ENCODE measurements around the gene CISD3. TPM values are rescaled to one million over a fixed set of nuclear protein-coding genes. Genes with fewer than 3 reads are reported as not detected.

Gene CISD3
- total RNA-seq, 2 donors from 2014 or later: 17.2 to 20.0 TPM

DNA sequence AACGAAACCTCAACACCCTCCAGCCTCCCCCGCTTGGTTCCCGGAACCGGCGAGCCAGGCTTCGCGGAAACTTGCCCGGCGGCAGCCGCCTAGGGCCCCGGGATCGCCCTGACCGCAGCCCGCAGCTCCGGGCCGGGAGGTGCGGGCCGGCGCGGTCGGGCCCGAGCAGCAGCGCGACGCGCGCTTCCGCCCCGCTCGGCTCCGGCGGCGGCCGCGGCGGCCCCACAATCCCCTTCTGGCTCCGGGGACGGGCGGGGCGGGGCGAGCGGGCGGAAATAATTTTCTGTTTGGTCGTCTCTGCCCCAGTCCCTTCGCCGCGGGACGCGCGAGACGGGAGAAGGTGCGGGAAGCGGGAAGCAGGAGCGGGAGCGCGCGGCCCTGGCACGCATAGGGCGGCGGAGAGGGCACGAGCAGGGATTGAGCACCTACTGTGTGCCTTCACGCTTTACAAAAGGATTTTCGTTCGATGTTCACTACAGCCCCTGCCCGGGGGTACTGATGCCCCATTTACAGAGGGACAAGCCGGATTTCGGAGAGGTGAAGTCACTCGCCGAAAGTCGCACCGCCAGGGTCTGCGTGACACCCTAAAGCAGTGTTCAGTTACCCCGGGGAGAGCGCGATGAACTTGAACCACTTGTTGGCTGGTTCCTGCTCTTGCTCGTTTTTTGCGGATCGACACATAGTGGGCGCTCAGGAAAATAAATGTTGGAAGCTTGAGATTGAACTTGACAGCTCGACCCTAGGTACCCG, 27.8 kb upstream of the CISD3 start:
- peak overlapping the region; percentile 71 to 93 for H3K4me3 ChIP-seq
- no peaks in the 10 kb centered on the region for H3K27me3 ChIP-seq
- H3K27ac ChIP-seq: peak overlapping the region; percentile 93 to 95
- TF ChIP-seq, protein P1, sequence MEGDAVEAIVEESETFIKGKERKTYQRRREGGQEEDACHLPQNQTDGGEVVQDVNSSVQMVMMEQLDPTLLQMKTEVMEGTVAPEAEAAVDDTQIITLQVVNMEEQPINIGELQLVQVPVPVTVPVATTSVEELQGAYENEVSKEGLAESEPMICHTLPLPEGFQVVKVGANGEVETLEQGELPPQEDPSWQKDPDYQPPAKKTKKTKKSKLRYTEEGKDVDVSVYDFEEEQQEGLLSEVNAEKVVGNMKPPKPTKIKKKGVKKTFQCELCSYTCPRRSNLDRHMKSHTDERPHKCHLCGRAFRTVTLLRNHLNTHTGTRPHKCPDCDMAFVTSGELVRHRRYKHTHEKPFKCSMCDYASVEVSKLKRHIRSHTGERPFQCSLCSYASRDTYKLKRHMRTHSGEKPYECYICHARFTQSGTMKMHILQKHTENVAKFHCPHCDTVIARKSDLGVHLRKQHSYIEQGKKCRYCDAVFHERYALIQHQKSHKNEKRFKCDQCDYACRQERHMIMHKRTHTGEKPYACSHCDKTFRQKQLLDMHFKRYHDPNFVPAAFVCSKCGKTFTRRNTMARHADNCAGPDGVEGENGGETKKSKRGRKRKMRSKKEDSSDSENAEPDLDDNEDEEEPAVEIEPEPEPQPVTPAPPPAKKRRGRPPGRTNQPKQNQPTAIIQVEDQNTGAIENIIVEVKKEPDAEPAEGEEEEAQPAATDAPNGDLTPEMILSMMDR (IDR thresholded peaks at IDR 0.05): no peak
- no peaks in the 10 kb centered on the region for H3K9me3 ChIP-seq
- no peaks in the 10 kb centered on the region for H3K36me3 ChIP-seq
- H3K4me1 ChIP-seq: peaks cover 0 to 33% of the 10 kb centered on the region in 2 donors
- peak; percentile 84 for DNase-seq (ENCODE audit: low spot score)

DNA sequence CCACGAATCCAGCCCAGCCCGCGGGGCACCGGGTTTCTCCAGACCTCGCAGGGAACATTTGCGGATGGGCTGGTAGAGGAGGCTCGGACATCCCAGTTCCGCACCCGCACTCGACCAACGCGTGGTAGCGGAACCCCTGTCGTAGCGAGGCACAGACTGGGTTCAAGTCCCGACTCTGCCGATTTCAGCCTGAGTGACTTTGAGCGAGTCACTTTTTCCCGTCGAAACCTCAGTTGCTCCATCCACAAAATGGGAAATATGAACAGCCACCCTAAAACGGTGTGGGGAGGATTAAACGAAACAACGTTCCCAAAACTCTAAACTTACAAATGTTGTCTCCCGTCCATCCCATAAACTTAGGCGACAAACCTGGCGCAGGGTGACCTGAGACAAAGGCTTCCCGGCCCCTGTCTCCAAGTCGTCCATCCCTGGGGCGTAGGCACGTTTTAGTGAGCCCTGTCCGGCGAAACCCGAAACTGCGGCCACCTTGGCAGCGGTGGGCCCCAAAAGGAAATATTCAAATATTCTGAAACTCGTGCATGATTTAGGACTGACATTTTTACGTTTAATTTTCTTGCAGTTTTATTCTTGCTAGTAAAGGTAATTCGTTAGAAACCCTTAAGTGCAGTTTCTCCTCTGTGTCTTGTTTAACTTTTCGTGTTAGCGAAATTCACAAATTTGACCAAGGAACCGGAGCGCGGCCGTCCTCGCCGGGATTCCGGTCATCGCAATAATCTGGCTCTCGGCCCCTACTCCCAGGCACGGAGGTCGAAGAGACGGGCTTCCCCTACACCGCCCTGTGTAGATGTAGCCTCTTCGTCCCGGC, 27.0 kb upstream of the CISD3 start:
- DNase-seq (ENCODE audit: low spot score): no peak
- Histone ChIP-seq H3K4me3 (peak overlapping the region; percentile 71 to 93), H3K36me3 (peaks cover 6% of the 10 kb centered on the region), H3K4me1 (peaks cover 0 to 39% of the 10 kb centered on the region in 2 donors), H3K27me3 (no peaks in the 10 kb centered on the region), H3K9me3 (no peaks in the 10 kb centered on the region), H3K27ac (peak overlapping the region; percentile 93 to 95)
- TF ChIP-seq, protein P1 (IDR thresholded peaks at IDR 0.05): no peak

DNA sequence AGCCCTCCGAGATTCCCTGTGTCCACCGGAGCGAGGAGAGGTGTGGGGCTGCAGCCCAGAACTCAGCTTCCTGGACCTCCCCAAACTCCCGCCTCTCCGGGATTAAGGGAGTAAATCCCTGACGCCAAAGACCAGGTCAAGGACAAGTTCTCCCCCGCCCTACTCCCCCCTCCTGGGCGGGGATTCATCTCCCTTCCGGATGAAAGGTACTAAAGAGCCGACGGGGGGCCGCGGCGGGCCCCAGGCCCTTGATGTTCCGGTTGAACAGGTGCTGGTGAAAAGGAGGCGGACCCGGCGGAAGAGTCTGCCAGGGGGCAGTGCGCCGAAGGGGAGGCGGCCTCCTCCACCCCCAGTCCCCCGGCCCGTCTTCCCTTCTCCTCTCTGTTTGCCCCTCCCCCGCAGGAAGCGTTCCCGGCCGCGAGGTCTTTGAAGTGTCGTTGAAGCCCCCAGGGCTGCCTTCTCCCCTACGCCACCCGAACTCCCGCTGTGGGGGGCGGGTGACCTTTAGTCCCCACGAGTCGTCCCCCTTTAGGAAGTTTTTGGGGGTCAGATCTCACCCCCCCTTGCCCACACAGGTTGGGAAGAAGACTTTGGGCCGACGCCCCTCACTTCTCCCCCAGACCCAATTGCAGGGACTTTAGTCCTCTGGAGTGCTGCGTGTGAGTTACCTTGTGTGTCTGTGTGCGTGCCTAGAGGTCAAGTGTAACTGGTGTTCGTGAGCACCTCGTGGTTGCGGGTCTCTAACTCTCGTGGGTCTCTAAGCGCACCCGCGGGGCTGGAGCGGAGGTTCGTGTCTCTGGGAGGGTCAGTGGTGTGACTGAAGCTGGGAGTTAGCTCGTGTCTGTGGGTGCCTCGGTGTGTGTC, 26.2 kb upstream of the CISD3 start:
- TF ChIP-seq, protein P1 (IDR thresholded peaks at IDR 0.05): no peak
- Histone ChIP-seq H3K4me1 (peaks cover 0 to 40% of the 10 kb centered on the region in 2 donors), H3K4me3 (peak overlapping the region; percentile 71 to 93), H3K9me3 (no peaks in the 10 kb centered on the region), H3K27me3 (no peaks in the 10 kb centered on the region), H3K36me3 (peaks cover 9% of the 10 kb centered on the region), H3K27ac (peak overlapping the region; percentile 93 to 95)
- peak; percentile 78 for DNase-seq (ENCODE audit: low spot score)

DNA sequence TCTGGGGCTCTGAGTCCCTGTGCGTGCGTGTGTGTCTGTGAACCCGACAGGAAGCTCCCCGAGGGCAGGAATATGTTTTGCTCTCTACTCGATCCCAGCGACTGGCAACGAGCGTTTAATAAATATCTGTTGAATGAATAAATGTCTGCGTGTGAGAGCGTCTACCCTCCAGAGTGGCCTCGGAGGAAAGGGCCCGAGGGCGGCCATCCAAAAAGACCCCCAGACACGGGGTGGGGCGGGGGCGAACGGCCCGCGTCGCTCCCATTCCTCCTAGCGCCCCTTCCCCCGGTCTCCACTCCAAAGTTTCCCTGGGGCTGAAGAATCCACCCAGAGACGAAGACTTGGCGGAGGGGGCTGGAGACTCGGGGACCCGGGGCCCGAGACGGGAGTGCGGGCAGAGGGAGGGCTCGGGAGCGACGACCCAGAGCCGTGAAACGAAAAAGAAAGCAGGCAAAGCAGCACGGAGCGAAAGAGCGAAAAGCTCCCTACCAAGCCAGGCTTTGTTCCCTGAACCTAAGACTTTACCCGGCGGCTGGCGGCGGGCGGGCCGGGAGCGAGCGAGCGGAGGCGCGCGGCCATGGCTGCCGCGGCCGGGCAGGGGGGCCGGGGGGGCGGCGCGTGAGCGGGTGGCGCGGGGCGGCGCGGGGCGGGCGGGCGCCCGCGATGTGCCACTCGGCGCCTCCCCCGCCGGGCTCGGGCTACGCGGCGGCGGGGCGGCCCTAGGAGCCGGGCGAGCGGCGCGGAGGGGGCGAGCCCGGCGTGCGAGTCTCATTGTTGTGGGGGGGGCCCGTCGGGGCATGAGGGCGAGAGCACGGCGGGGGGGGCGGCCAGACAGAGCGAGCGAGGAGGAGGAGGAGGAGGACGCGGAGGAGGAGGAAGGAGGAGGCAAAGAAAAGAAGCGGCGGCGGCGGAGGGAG, 25.3 kb upstream of the CISD3 start, which contains the start of gene MLLT6:
MLLT6 (plus strand) TSS at position 668 of the 917 bp plus-strand sequence. CDS start 360 bp downstream, outside the sequence.
- H3K36me3 ChIP-seq: peaks cover 18% of the 10 kb centered on the region
- peaks cover 0 to 49% of the 10 kb centered on the region in 2 donors for H3K4me1 ChIP-seq
- TF ChIP-seq, protein P1 (IDR thresholded peaks at IDR 0.05): no peak
- peak; percentile 78 for DNase-seq (ENCODE audit: low spot score)
- no peaks in the 10 kb centered on the region for H3K27me3 ChIP-seq
- peak within 1 kb of the TSS; percentile 93 to 95 for H3K27ac ChIP-seq
- no peaks in the 10 kb centered on the region for H3K9me3 ChIP-seq
- H3K4me3 ChIP-seq: peak within 1 kb of the TSS; percentile 71 to 93

DNA sequence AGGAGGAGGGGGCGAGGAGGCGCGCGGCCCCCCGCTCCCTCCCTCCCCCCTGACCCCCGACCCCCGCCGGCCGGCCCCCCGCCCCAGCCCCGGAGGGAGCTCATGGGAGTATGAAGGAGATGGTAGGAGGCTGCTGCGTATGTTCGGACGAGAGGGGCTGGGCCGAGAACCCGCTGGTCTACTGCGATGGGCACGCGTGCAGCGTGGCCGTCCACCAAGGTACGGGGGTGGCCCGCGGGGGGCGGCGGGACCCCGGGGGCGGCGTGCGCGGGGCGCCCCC, 24.7 kb upstream of the CISD3 start:
- Histone ChIP-seq H3K27me3 (no peaks in the 10 kb centered on the region), H3K4me3 (peak overlapping the region; percentile 71 to 93), H3K36me3 (peaks cover 20% of the 10 kb centered on the region), H3K4me1 (peaks cover 0 to 55% of the 10 kb centered on the region in 2 donors), H3K27ac (peak overlapping the region; percentile 93 to 95), H3K9me3 (no peaks in the 10 kb centered on the region)
- TF ChIP-seq, protein P1 (IDR thresholded peaks at IDR 0.05): no peak
- DNase-seq (ENCODE audit: low spot score): no peak

Measured in right atrium auricular region (tissue), 2 donors.